Activated CD4-positive, alpha-beta T cell treated with anti-CD3 and anti-CD28 coated beads, Interleukin-2, amount 50 U/mL, for 24 hours (primary cell): ENCODE measurements around the gene MYCBP.
"Not testable (repeated sequence)": the region's sequence is repeated elsewhere in the genome, so short reads cannot be mapped to it uniquely, and the experiment has no call there.

Experiments used
- DNase-seq, 2 donors: peaks; one replicate each; pipeline ENCODE4 v3.0.0-alpha.2; 2020; ENCODE audit warnings: low read depth in 1 of 2, low spot score in 1 of 2

MYCBP gene

GRCh38 chr1:38873027-38873969 lies at the start of gene MYCBP:
Gene MYCBP (minus strand): TSS chr1:38873348. CDS start chr1:38873305, 43 bp downstream.
- DNase-seq: peak; percentile 93 to 94

GRCh38 chr1:38919130-38919529 lies 46.0 kb upstream of the MYCBP start:
- no peak for DNase-seq

DNA sequence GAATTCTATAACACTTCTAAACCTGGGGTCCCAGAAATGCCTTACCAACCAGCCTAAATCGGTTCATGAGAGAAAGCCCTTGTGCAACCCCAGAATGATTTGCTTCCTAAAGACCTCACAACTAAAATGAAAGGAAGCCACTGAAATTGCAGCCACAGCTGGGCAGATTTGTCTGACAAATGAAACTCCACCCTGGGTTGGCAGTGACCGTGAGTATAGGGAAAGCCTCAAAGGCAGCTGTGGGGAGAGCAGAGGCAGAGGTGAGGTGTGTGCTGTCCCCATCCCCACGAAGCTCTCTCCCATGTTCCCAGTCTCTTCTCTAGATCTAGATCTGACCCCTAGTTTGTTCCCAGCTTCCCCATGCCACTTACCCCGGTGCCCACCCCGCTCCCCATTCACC lies 45.4 kb upstream of the MYCBP start:
- no peak for DNase-seq

DNA sequence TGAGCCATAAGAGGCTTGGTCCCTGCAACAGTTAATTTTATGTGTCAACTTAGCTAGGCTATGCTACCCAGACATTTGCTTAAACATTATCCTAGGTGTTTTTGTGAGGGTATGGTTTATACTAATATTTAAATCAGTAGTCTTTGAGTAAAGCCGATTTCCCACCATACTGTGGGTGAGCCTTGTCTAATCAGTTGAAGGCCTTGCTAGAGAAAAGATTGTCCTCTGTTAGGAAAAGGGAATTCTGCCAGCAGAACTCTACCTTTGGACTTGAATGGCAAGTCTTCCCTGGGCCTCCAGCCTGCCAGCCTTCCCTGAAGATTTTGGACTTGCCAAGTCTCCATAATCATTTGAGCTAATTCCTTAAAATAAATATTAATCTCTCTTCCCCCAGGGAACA lies 44.6 kb upstream of the MYCBP start:
- DNase-seq: no peak

DNA sequence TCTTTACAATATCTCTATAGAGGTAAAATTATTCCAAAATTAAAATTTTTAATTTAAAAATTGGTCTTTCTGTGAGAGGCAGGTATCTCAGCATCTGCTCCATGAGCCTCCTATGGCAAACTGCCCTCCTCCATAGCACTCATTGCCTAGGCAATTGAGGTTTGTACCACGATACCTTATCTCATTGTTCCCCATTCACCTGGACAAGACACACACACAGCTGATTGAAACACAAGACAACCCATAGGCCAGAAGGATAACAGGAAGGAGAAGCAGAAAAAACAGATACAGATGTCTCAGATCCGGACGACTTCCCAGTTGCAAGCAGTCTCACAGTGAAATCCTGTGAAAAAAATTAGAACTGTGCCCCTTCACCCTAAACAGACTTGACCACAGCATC lies 44.2 kb upstream of the MYCBP start:
- no peak for DNase-seq

GRCh38 chr1:38915352-38915948 lies 42.3 kb upstream of the MYCBP start:
- DNase-seq: no peak

- not testable (repeated sequence) for DNase-seq
Observed at GRCh38 chr1:38914908-38915307, 41.8 kb upstream of the MYCBP start.

- DNase-seq: no peak
Observed at GRCh38 chr1:38908821-38909220, 35.7 kb upstream of the MYCBP start.

- DNase-seq: no peak
Observed at GRCh38 chr1:38905985-38906384, 32.8 kb upstream of the MYCBP start.

GRCh38 chr1:38899560-38899959 lies 26.4 kb upstream of the MYCBP start:
- no peak for DNase-seq

DNA sequence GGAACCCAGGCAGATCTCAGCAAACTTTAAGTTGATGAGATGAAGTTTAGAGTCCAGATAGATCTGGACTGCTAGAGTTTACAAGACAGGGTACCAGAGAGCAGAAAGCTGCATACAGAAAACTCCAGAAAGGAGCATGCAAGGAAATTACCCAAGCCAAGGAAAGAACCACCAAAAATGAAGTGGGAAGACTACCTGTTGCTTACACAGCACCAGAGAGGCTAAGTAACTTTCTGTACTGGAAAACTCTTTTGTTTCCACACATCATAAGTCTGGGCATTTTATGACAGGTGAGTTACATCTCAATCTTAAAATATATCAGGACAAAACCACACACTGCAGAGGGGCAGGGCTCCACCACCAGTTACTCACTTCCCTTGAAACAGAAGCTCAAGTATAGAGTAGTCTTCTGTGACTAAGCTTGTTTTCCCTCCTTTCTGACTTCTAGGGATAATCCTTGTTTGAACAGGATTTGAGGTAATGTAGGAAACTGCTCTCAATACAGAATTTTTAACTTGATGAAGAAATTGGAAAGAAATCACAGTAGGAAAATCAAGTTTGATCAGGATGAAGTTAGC lies 25.6 kb upstream of the MYCBP start:
- DNase-seq: no peak

GRCh38 chr1:38896169-38896568 lies 23.0 kb upstream of the MYCBP start:
- DNase-seq: no peak

- DNase-seq: no peak
Observed at GRCh38 chr1:38892976-38893375, 19.8 kb upstream of the MYCBP start.

GRCh38 chr1:38891753-38892152 lies 18.6 kb upstream of the MYCBP start:
- no peak for DNase-seq

DNA sequence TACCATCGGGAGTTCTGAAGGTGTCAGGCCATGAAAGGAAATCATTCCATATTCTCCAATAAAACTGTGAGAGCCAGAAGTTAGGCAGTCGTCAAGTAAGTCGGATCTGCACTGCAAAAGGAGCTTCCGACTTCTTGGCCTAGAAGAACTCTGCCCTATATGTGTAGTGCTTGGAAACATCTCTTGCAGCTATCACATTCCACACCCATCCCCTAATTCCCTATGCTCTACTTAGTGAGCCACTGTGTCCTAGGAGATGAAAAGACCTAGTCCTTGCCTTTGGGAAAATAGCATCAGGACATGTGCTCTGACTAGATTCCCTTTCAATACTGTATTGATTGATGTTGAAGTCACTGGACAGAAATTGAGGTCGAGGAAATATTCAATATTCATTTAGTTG lies 16.4 kb upstream of the MYCBP start:
- no peak for DNase-seq

- DNase-seq: no peak
Observed at GRCh38 chr1:38888423-38889333, 15.5 kb upstream of the MYCBP start.

DNA sequence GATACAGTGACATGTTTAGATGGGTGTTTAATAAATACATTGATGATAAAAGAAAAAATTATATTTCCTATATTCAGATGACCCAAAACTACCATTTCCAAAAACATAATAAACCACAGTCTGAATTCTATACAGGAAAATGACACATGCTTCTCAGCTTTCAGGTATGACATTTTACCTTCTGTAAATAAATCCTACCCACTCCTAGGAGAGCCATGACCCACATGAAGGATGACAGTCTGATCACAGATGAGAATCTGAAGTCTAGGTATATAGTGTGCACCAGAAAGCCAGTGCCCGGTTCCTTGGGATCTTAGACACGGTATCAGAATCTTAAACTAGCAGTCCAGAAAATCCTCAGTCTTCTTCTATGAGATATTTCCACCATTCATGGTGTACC lies 11.9 kb upstream of the MYCBP start:
- DNase-seq: no peak

GRCh38 chr1:38881487-38881886 lies 8.3 kb upstream of the MYCBP start, which contains the start of gene GJA9:
Gene GJA9 (minus strand): TSS chr1:38881587. CDS start chr1:38876098, 5,489 bp downstream.
- DNase-seq: no peak

DNA sequence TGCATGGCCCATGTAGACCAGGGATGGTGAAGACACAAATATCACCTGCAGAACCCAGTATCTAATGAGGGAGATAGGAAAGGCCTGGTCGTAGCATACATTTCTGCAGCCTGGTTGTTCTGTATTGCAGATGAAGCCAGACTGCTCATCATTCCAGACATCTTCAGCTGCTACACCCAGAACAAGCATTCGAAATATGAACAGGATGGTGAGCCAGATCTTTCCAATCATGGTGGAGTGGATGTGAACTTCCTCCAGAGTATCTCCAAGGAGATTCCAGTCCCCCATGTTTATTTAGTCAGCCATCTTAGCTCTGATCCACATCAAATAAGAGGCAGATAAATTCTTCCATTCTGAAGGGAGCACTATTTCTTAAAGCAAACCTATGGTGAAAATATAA lies 2.7 kb upstream of the MYCBP start:
- DNase-seq: no peak

- peak in 1 of 2 donors; percentile 14 for DNase-seq
Observed at GRCh38 chr1:38872401-38873026, 634 bp downstream of the MYCBP start.

DNA sequence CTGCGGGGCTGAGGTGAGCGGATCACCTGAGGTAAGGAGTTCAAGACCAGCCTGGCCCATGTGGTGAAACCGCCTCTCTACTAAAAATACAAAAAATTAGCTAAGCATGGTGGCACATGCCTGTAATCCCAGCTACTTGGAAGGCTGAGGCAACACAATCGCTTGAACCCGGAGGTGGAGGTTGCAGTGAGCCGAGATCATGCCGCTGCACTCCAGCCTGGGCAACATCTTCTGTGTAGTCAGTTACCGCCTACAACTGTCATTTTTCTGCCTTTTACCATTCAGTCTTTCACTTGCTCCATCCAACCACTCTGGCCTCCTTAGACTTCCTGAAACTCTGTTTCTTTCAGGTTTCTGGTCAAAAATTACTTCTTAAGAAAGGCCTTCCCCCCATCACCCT lies 2.2 kb downstream of the MYCBP start:
- no peak for DNase-seq
